Keratinocyte (primary cell): ENCODE data around the gene MTM1. TPM values are rescaled to one million over a fixed set of nuclear protein-coding genes. Genes with fewer than 3 reads are reported as not detected.

ENCODE experiments used
- DNase-seq: peaks from one replicate; pipeline ENCODE4 v3.0.0-alpha.2; 2011; ENCODE audit warnings: low read depth, missing footprints, low spot score
- FAIRE-seq: peaks from 2 replicates; lab custom pipeline; 2011; peaks lifted over from hg19 to GRCh38; lab: Jason Lieb, UNC
- H2AFZ ChIP-seq: 2 replicates; pipeline ENCODE4 v1.6.0; 2012; ENCODE audit warnings: low read length, control low read depth, inconsistent platforms; ENCODE audit not compliant: control insufficient read depth
- H3K27ac ChIP-seq: 2 replicates; pipeline ENCODE4 v1.5.1; 2011; ENCODE audit warnings: low read length; ENCODE audit not compliant: control insufficient read depth, insufficient read depth
- H3K27me3 ChIP-seq: 3 replicates; pipeline ENCODE4 v1.6.0; 2011; ENCODE audit warnings: low read length; ENCODE audit not compliant: control insufficient read depth, insufficient read depth; ENCODE audit errors: extremely low read depth
- H3K36me3 ChIP-seq, 2 experiments: 2 replicates in 1 of 2; 3 replicates in 1 of 2; pipeline ENCODE4 v1.5.1; 2011; ENCODE audit warnings: low read length in 2 of 2, mild to moderate bottlenecking in 1 of 2; ENCODE audit not compliant: control insufficient read depth in 2 of 2, insufficient read depth in 2 of 2; ENCODE audit errors: extremely low read depth in 1 of 2
- H3K4me1 ChIP-seq: 3 replicates; pipeline ENCODE4 v1.5.1; 2011; ENCODE audit warnings: low read length; ENCODE audit not compliant: control insufficient read depth, insufficient read depth; ENCODE audit errors: extremely low read depth
- H3K4me2 ChIP-seq: 3 replicates; pipeline ENCODE4 v1.6.0; 2011; ENCODE audit warnings: low read depth, low read length; ENCODE audit not compliant: control insufficient read depth, insufficient read depth; ENCODE audit errors: extremely low read depth
- H3K4me3 ChIP-seq, 3 experiments: fragments of 200-600 bp in 1 of 3; sonication (generic) in 1 of 3; 2 replicates in 2 of 3; 3 replicates in 1 of 3; pipeline ENCODE4 v1.5.1; 2011 to 2016; ENCODE audit warnings: low read length in 3 of 3, mild to moderate bottlenecking in 3 of 3, control low read depth in 2 of 3, inconsistent platforms in 1 of 3, low read depth in 1 of 3, mixed read lengths in 1 of 3, mixed run types in 1 of 3, moderate library complexity in 1 of 3; ENCODE audit not compliant: control insufficient read depth in 2 of 3, insufficient read depth in 2 of 3; ENCODE audit errors: extremely low read depth in 1 of 3
- H3K79me2 ChIP-seq: 2 replicates; pipeline ENCODE4 v1.6.0; 2012; ENCODE audit warnings: low read length; ENCODE audit not compliant: control insufficient read depth, insufficient read depth
- H3K9ac ChIP-seq: 3 replicates; pipeline ENCODE4 v1.6.0; 2011; ENCODE audit warnings: low read length; ENCODE audit not compliant: control insufficient read depth, insufficient read depth; ENCODE audit errors: extremely low read depth
- H3K9me1 ChIP-seq: 3 replicates; pipeline ENCODE4 v1.6.0; 2011; ENCODE audit warnings: low read length; ENCODE audit not compliant: control insufficient read depth, insufficient read depth; ENCODE audit errors: extremely low read depth
- H3K9me3 ChIP-seq: 2 replicates; pipeline ENCODE4 v1.5.1; 2012; ENCODE audit warnings: low read depth, low read length; ENCODE audit not compliant: control insufficient read depth
- H4K20me1 ChIP-seq: 3 replicates; pipeline ENCODE4 v1.6.0; 2011; ENCODE audit warnings: low read length; ENCODE audit not compliant: control insufficient read depth, insufficient read depth; ENCODE audit errors: extremely low read depth
- EZH2 ChIP-seq: IDR thresholded peaks from one replicate; pipeline ENCODE4 v1.6.1; 2012; ENCODE audit warnings: inconsistent platforms, mild to moderate bottlenecking, low read length, moderate library complexity
- dilution Hi-C: fragments of 300-500 bp; cut with MboI; formaldehyde crosslinking; loops from one replicate; pipeline ENCODE4 v1.7.0; 2020; ENCODE audit warnings: low sequenced_read_pairs; ENCODE audit not compliant: extremely low pct_ligation_motif_present
- polyA plus RNA-seq, 5 experiments: library from polyadenylated mRNA; depleted of rRNA in 3 of 5; stranded (reverse) in 3 of 5; stranded (forward) in 1 of 5; unstranded in 1 of 5; fragments of >200 nt; gene quantifications; 1 replicate in 1 of 5; 2 replicates in 3 of 5; 3 replicates in 1 of 5; pipeline versions ENCODE4 v1.2.1 to v1.2.3, GENCODE V29; 2011 to 2012; ENCODE audit warnings: missing spikeins in 2 of 5, low read depth in 1 of 5, low replicate concordance in 1 of 5
- TF ChIP-seq, protein P1 (sequence below), 3 experiments: IDR thresholded peaks in 1 of 3; conservative IDR thresholded peaks in 1 of 3; optimal IDR thresholded peaks in 1 of 3; 2 replicates in 2 of 3; 3 replicates in 1 of 3; pipeline versions ENCODE3 to v1.5.1; 2011; ENCODE audit warnings: low read length in 3 of 3, mild to moderate bottlenecking in 3 of 3, moderate library complexity in 2 of 3, control low read depth in 1 of 3, inconsistent platforms in 1 of 3; ENCODE audit not compliant: insufficient read depth in 2 of 3; ENCODE audit errors: extremely low read depth in 1 of 3

The MTM1 gene
- polyA plus RNA-seq, 1 donor (not counting 4 experiments of a cell fraction or from before 2014, with no cell fraction given), result 13.9 TPM

GRCh38 chrX:150573702-150574101 is 5.3 kb downstream of the MTM1 start:
- Histone ChIP-seq H3K79me2 (peaks cover 68% of the 10 kb centered on the region), H3K4me1 (peaks cover 73% of the 10 kb centered on the region), H3K4me2 (peak overlapping the region; percentile 8), H3K9me3 (no peaks in the 10 kb centered on the region), H4K20me1 (no peaks in the 10 kb centered on the region), H3K36me3 (no peaks in the 10 kb centered on the region), H3K27me3 (no peaks in the 10 kb centered on the region), H3K4me3 (no peak overlapping the region), H2AFZ (no peak overlapping the region), H3K9me1 (no peaks in the 10 kb centered on the region), H3K27ac (peak overlapping the region; percentile 89), H3K9ac (no peak overlapping the region)
- DNase-seq (no peak), FAIRE-seq (no peak)
- TF ChIP-seq, protein P1, sequence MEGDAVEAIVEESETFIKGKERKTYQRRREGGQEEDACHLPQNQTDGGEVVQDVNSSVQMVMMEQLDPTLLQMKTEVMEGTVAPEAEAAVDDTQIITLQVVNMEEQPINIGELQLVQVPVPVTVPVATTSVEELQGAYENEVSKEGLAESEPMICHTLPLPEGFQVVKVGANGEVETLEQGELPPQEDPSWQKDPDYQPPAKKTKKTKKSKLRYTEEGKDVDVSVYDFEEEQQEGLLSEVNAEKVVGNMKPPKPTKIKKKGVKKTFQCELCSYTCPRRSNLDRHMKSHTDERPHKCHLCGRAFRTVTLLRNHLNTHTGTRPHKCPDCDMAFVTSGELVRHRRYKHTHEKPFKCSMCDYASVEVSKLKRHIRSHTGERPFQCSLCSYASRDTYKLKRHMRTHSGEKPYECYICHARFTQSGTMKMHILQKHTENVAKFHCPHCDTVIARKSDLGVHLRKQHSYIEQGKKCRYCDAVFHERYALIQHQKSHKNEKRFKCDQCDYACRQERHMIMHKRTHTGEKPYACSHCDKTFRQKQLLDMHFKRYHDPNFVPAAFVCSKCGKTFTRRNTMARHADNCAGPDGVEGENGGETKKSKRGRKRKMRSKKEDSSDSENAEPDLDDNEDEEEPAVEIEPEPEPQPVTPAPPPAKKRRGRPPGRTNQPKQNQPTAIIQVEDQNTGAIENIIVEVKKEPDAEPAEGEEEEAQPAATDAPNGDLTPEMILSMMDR (optimal IDR thresholded peaks at IDR 0.05 in 1 of 3, IDR thresholded peaks at IDR 0.05 in 1 of 3, conservative IDR thresholded peaks at IDR 0.05 in 1 of 3; ENCODE audit: extremely low read depth in 1 of 3, insufficient read depth in 2 of 3, low read length in 3 of 3), result no peak
- dilution Hi-C loops, result no loop called here

- dilution Hi-C loops, result no loop called here
- Histone ChIP-seq H2AFZ (no peak overlapping the region), H3K9ac (peak overlapping the region; percentile 53), H3K27me3 (no peaks in the 10 kb centered on the region), H3K4me1 (peaks cover 72% of the 10 kb centered on the region), H3K9me1 (no peaks in the 10 kb centered on the region), H3K4me3 (peak overlapping the region in 1 of 3 experiments; percentile 18), H3K4me2 (peak overlapping the region; percentile 79), H3K9me3 (no peaks in the 10 kb centered on the region), H3K79me2 (peaks cover 64% of the 10 kb centered on the region), H4K20me1 (no peaks in the 10 kb centered on the region), H3K27ac (peak overlapping the region; percentile 89), H3K36me3 (no peaks in the 10 kb centered on the region)
- DNase-seq, result no peak
- no peak for FAIRE-seq
- TF ChIP-seq EZH2, result no peak
- TF ChIP-seq, protein P1 (optimal IDR thresholded peaks at IDR 0.05 in 1 of 3, IDR thresholded peaks at IDR 0.05 in 1 of 3, conservative IDR thresholded peaks at IDR 0.05 in 1 of 3; ENCODE audit: extremely low read depth in 1 of 3, insufficient read depth in 2 of 3, low read length in 3 of 3), result no peak
Measured at GRCh38 chrX:150574559-150575418, 6.4 kb downstream of the MTM1 start.
